Measurements from ENCODE around the gene INPP4B.
"Not testable (repeated sequence)": the region's sequence is repeated elsewhere in the genome, so short reads cannot be mapped to it uniquely, and the experiment has no call there.

The INPP4B gene

DNA sequence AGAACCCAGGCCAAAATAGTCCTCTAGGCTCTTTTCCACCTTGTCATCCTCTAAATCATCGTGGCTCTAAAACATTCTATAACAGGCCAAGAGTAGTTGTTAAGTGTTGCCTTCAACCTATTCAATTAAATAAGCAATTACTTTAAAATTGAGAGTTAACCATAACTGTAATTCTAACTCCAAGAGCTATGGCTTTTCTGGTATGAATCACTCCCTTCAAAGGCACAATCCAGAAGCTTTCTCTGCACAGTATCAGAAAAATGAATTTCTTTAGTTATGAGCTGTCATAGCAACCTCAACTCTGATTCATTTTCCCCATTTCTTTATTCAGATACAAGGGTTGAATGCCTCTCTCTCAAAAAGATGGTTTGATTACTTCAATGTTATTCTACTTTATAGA is 21.7 kb downstream of the INPP4B start:
- no peak overlapping the region for H3K9ac ChIP-seq (ENCODE audit: low read length in 2 of 2)
- H3K27ac ChIP-seq (ENCODE audit: low read length), result no peak overlapping the region
- H3K36me3 ChIP-seq (ENCODE audit: control insufficient read depth in 2 of 2, insufficient read depth in 2 of 2, low read length in 2 of 2), result no peaks in the 10 kb centered on the region
- no peak overlapping the region for H3K4me3 ChIP-seq (ENCODE audit: low read length in 2 of 2)
- peaks cover 3% of the 10 kb centered on the region for H3K4me1 ChIP-seq (ENCODE audit: control insufficient read depth, insufficient read depth, low read length)
- peaks cover 0 to 5% of the 10 kb centered on the region in 2 donors for H3K9me3 ChIP-seq (ENCODE audit: control insufficient read depth in 2 of 2, low read length in 2 of 2)
- H3K27me3 ChIP-seq (ENCODE audit: control insufficient read depth in 1 of 2, insufficient read depth in 2 of 2, low read length in 2 of 2), result no peaks in the 10 kb centered on the region

DNA sequence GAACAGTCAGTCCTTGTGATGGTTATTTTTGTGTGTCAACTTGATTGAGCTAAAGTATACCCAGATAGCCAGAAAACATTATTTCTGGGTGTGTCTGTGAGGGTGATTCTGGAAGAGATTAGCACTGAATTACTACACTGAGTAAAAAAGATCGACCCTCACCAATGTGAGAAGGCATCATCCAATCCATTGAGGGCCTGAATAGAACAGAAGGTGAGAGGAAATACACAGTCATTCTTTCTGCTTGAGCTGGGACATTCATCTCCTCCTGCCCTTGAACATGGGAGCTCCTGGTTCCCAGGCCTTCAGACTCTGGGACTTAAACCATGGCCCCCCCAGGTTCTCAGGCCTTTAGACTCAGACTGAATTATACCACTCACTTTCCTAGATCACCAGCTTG is 22.3 kb downstream of the INPP4B start:
- Histone ChIP-seq H3K27ac (ENCODE audit: low read length) (no peak overlapping the region), H3K27me3 (ENCODE audit: control insufficient read depth in 1 of 2, insufficient read depth in 2 of 2, low read length in 2 of 2) (no peaks in the 10 kb centered on the region), H3K36me3 (ENCODE audit: control insufficient read depth in 2 of 2, insufficient read depth in 2 of 2, low read length in 2 of 2) (no peaks in the 10 kb centered on the region), H3K4me1 (ENCODE audit: control insufficient read depth, insufficient read depth, low read length) (no peaks in the 10 kb centered on the region), H3K9me3 (ENCODE audit: control insufficient read depth in 2 of 2, low read length in 2 of 2) (peaks cover 0 to 5% of the 10 kb centered on the region in 2 donors), H3K4me3 (ENCODE audit: low read length in 2 of 2) (no peak overlapping the region), H3K9ac (ENCODE audit: low read length in 2 of 2) (no peak overlapping the region)

DNA sequence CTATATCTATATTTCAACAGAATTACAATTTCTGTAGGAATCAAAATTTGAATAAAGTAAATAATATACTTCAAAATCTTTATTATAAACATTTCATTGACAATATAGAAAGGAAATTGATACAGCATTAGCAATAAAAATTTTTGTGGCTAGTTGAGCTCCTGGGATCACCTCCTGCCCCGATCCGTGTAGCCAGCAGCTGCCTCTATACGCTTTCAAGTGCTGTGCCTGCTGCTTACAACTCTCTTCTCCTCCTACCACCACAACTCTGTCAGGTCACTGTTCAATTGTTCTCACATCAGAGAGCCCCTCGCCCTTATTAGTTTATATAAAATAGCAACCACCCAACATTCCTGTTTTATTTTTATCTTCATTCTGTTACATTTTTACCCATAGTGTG is 27.6 kb downstream of the INPP4B start:
- Histone ChIP-seq H3K27ac (ENCODE audit: low read length) (no peak overlapping the region), H3K27me3 (ENCODE audit: control insufficient read depth in 1 of 2, insufficient read depth in 2 of 2, low read length in 2 of 2) (no peaks in the 10 kb centered on the region), H3K4me1 (ENCODE audit: control insufficient read depth, insufficient read depth, low read length) (peaks cover 13% of the 10 kb centered on the region), H3K4me3 (ENCODE audit: low read length in 2 of 2) (no peak overlapping the region), H3K9me3 (ENCODE audit: control insufficient read depth in 2 of 2, low read length in 2 of 2) (peaks cover 0 to 5% of the 10 kb centered on the region in 2 donors), H3K9ac (ENCODE audit: low read length in 2 of 2) (no peak overlapping the region), H3K36me3 (ENCODE audit: control insufficient read depth in 2 of 2, insufficient read depth in 2 of 2, low read length in 2 of 2) (no peaks in the 10 kb centered on the region)

DNA sequence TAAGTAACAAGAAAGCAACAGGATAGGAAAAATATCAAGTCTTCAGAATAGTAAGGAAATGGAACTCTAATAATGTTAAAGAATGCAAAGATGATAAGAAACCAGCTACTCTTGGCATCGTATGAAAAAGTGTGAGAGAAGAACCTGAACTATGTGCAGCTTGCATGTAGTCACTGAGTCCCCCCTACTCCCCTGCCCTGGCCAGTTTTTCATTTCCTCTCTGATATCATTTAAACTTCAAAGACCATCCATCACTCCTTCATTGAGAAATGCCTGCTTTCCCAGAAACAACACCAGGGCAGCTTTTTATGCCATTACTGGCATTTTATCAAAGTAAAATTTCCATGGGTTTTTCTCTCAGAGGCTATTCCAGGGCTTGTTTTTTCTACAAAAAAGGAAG is 28.1 kb downstream of the INPP4B start:
- Histone ChIP-seq H3K27ac (ENCODE audit: low read length) (no peak overlapping the region), H3K4me3 (ENCODE audit: low read length in 2 of 2) (no peak overlapping the region)

DNA sequence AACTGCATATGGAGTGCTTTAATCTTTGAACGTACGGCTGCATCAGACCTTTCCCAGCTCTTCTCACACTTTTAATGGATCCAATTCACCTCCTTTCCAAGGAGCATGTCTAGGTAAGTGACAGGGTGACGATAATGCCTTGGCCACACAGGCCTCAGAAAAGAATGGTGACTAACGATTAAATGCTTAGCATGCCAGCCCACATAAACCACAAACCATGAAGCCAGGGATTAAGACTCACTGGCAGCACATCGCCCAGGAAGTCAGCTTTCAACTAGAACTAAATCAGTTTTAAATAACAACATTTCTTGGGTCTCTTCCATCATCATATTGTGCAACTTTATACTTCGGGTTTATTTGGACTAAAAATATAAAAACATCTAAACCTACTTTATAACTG is 28.7 kb downstream of the INPP4B start:
- peak overlapping the region in 1 of 2 donors; percentile 44 for H3K4me3 ChIP-seq (ENCODE audit: low read length in 2 of 2)
- H3K27me3 ChIP-seq (ENCODE audit: control insufficient read depth in 1 of 2, insufficient read depth in 2 of 2, low read length in 2 of 2), result no peaks in the 10 kb centered on the region
- peaks cover 0 to 5% of the 10 kb centered on the region in 2 donors for H3K9me3 ChIP-seq (ENCODE audit: control insufficient read depth in 2 of 2, low read length in 2 of 2)
- no peak overlapping the region for H3K27ac ChIP-seq (ENCODE audit: low read length)
- peaks cover 13% of the 10 kb centered on the region for H3K4me1 ChIP-seq (ENCODE audit: control insufficient read depth, insufficient read depth, low read length)
- no peaks in the 10 kb centered on the region for H3K36me3 ChIP-seq (ENCODE audit: control insufficient read depth in 2 of 2, insufficient read depth in 2 of 2, low read length in 2 of 2)
- no peak overlapping the region for H3K9ac ChIP-seq (ENCODE audit: low read length in 2 of 2)

More for the DNA sequence above, 28.1 kb downstream of the INPP4B start:
- Histone ChIP-seq H3K36me3 (ENCODE audit: control insufficient read depth in 2 of 2, insufficient read depth in 2 of 2, low read length in 2 of 2) (no peaks in the 10 kb centered on the region), H3K4me1 (ENCODE audit: control insufficient read depth, insufficient read depth, low read length) (peaks cover 13% of the 10 kb centered on the region), H3K9ac (ENCODE audit: low read length in 2 of 2) (no peak overlapping the region), H3K27me3 (ENCODE audit: control insufficient read depth in 1 of 2, insufficient read depth in 2 of 2, low read length in 2 of 2) (no peaks in the 10 kb centered on the region), H3K9me3 (ENCODE audit: control insufficient read depth in 2 of 2, low read length in 2 of 2) (peaks cover 0 to 5% of the 10 kb centered on the region in 2 donors)

DNA sequence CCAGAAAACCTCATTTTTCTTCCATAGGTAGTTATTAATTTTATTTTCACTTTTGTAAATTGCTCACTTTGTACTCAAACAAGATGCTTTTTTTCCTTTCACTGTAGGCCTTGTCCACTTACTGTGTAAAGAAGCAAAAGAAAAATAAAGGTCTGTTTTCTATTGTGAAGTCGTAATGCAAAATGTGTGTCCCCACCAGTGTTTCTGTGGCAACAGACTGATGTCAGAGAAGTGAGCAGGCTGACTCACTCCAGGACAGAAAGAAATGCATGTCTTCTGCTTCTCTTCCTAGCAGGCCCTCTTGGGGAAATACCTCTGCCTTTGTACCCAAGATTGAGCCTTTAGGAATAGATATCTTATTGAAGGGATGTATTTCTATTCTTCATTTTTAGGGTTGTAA is 30.3 kb downstream of the INPP4B start:
- Histone ChIP-seq H3K4me1 (ENCODE audit: control insufficient read depth, insufficient read depth, low read length) (peaks cover 15% of the 10 kb centered on the region), H3K27me3 (ENCODE audit: control insufficient read depth in 1 of 2, insufficient read depth in 2 of 2, low read length in 2 of 2) (no peaks in the 10 kb centered on the region), H3K36me3 (ENCODE audit: control insufficient read depth in 2 of 2, insufficient read depth in 2 of 2, low read length in 2 of 2) (no peaks in the 10 kb centered on the region), H3K27ac (ENCODE audit: low read length) (no peak overlapping the region), H3K4me3 (ENCODE audit: low read length in 2 of 2) (no peak overlapping the region), H3K9ac (ENCODE audit: low read length in 2 of 2) (no peak overlapping the region), H3K9me3 (ENCODE audit: control insufficient read depth in 2 of 2, low read length in 2 of 2) (peaks cover 0 to 5% of the 10 kb centered on the region in 2 donors)

DNA sequence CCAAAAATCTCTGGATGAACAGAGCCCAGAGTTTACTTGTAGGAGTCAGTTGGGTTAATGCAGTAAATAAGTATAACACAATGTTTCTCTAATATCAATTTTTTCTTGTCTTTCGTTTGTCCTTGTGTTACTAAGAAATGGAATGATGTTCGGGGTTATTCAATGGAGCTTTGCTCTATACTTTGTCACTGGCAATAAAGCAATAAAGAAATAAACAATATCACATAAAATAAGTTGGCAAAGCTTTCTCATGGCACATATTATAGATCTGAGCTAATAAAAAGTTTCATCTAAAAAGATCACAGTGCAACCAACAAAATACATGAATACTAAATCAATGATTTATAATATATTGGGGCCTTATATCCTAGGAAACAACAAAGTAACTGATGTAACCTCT is 32.7 kb downstream of the INPP4B start:
- no peak overlapping the region for H3K9ac ChIP-seq (ENCODE audit: low read length in 2 of 2)
- no peaks in the 10 kb centered on the region for H3K9me3 ChIP-seq (ENCODE audit: control insufficient read depth in 2 of 2, low read length in 2 of 2)
- no peak overlapping the region for H3K27ac ChIP-seq (ENCODE audit: low read length)
- no peak overlapping the region for H3K4me3 ChIP-seq (ENCODE audit: low read length in 2 of 2)
- peaks cover 15% of the 10 kb centered on the region for H3K4me1 ChIP-seq (ENCODE audit: control insufficient read depth, insufficient read depth, low read length)
- no peaks in the 10 kb centered on the region for H3K36me3 ChIP-seq (ENCODE audit: control insufficient read depth in 2 of 2, insufficient read depth in 2 of 2, low read length in 2 of 2)
- H3K27me3 ChIP-seq (ENCODE audit: control insufficient read depth in 1 of 2, insufficient read depth in 2 of 2, low read length in 2 of 2), result no peaks in the 10 kb centered on the region

DNA sequence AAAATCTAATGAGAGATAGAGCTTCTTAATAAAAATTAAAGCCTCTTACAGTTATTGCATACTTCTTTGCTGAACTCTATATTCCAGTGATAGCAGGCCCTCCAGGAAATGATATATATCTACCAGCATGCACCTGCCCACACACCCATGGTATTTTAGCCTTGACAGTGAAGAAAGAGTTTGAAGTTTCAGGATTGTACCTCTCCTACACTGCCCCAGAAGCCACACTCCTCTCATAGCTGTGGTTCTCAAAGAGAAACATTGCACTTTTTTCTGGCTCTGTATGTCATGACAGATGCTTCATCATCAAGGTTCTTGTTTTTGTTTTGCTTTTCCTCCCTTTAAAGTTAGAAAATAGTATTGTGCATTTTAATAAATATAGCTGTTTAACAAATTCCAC is 34.0 kb downstream of the INPP4B start:
- Histone ChIP-seq H3K9me3 (ENCODE audit: control insufficient read depth in 2 of 2, low read length in 2 of 2) (no peaks in the 10 kb centered on the region), H3K4me1 (ENCODE audit: control insufficient read depth, insufficient read depth, low read length) (peaks cover 6% of the 10 kb centered on the region), H3K27me3 (ENCODE audit: control insufficient read depth in 1 of 2, insufficient read depth in 2 of 2, low read length in 2 of 2) (no peaks in the 10 kb centered on the region), H3K9ac (ENCODE audit: low read length in 2 of 2) (no peak overlapping the region), H3K4me3 (ENCODE audit: low read length in 2 of 2) (no peak overlapping the region), H3K36me3 (ENCODE audit: control insufficient read depth in 2 of 2, insufficient read depth in 2 of 2, low read length in 2 of 2) (no peaks in the 10 kb centered on the region), H3K27ac (ENCODE audit: low read length) (no peak overlapping the region)

DNA sequence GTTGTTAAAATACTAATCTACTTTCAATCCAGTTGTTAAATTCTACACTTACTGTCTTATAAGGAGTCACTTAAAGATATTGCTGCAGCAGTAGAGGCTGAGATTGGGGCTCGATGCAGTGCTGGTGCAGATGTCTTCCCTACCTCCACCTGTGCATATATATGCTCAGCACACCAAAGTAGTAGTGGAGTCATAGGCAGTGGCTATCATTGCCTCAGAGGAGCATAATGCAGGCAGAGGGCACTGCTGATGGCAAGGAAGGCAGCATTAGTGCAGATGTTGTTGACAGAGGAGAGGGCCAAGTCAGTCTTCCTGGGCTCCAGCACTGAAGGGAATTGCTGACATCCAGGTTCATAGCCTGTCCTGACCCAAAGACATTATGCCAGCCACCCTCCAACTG is 35.1 kb downstream of the INPP4B start:
- no peaks in the 10 kb centered on the region for H3K36me3 ChIP-seq (ENCODE audit: control insufficient read depth in 2 of 2, insufficient read depth in 2 of 2, low read length in 2 of 2)
- no peak overlapping the region for H3K27ac ChIP-seq (ENCODE audit: low read length)
- H3K27me3 ChIP-seq (ENCODE audit: control insufficient read depth in 1 of 2, insufficient read depth in 2 of 2, low read length in 2 of 2), result no peaks in the 10 kb centered on the region
- H3K4me1 ChIP-seq (ENCODE audit: control insufficient read depth, insufficient read depth, low read length), result peaks cover 5% of the 10 kb centered on the region
- H3K4me3 ChIP-seq (ENCODE audit: low read length in 2 of 2), result no peak overlapping the region
- H3K9me3 ChIP-seq (ENCODE audit: control insufficient read depth in 2 of 2, low read length in 2 of 2), result no peaks in the 10 kb centered on the region
- H3K9ac ChIP-seq (ENCODE audit: low read length in 2 of 2), result no peak overlapping the region

DNA sequence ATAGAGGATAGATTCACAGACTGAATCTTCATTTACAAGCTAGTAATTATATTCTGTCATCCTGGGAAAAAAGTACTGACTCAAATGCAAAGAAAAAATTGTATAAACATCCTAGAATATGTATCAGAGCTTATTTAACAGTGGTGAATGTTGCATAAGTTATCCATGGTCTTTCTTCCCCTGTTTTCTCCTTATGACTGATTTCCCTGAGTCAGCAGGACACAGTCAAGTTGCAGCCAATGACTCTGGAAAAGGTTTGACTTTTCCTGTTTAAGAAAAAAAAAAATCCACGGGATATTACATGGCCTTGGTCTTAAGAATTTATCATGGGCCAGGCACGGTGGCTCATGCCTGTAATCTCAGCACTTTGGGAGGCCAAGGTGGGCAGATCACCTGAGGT is 36.5 kb downstream of the INPP4B start:
- Histone ChIP-seq H3K9me3 (ENCODE audit: control insufficient read depth in 2 of 2, low read length in 2 of 2) (no peaks in the 10 kb centered on the region), H3K4me3 (ENCODE audit: low read length in 2 of 2) (no peak overlapping the region), H3K27ac (ENCODE audit: low read length) (no peak overlapping the region), H3K4me1 (ENCODE audit: control insufficient read depth, insufficient read depth, low read length) (peaks cover 2% of the 10 kb centered on the region), H3K9ac (ENCODE audit: low read length in 2 of 2) (no peak overlapping the region), H3K36me3 (ENCODE audit: control insufficient read depth in 2 of 2, insufficient read depth in 2 of 2, low read length in 2 of 2) (no peaks in the 10 kb centered on the region), H3K27me3 (ENCODE audit: control insufficient read depth in 1 of 2, insufficient read depth in 2 of 2, low read length in 2 of 2) (no peaks in the 10 kb centered on the region)

DNA sequence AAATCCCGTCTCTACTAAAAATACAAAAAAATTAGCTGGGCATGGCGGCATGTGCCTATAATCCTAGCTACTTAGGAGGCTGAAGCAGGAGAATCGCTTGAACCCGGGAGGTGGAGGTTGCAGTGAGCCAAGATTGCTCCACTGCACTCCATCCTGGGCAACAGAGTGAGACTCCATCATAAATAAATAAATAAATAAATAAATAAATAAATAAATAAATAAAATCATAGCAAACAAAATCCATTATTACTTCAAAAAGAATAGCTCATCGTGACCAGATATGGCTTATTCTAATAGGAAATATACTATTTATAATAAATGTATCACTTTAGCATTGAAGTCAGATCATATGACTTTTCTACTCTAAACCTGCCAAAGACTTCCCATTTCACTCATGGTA is 42.2 kb downstream of the INPP4B start:
- not testable (repeated sequence) for H3K36me3 ChIP-seq (ENCODE audit: control insufficient read depth in 2 of 2, insufficient read depth in 2 of 2, low read length in 2 of 2); H3K9ac ChIP-seq (ENCODE audit: low read length in 2 of 2); H3K27me3 ChIP-seq (ENCODE audit: control insufficient read depth in 1 of 2, insufficient read depth in 2 of 2, low read length in 2 of 2); H3K9me3 ChIP-seq (ENCODE audit: control insufficient read depth in 2 of 2, low read length in 2 of 2); H3K4me1 ChIP-seq (ENCODE audit: control insufficient read depth, insufficient read depth, low read length); H3K27ac ChIP-seq (ENCODE audit: low read length); H3K4me3 ChIP-seq (ENCODE audit: low read length in 2 of 2)
